Endometrium (tissue), 2 donors: ENCODE measurements around the gene GPRC5B.

Experiments used
- FAIRE-seq: peaks from 2 replicates; lab custom pipeline; 2012; peaks lifted over from hg19 to GRCh38; lab: Jason Lieb, UNC
- donor health status: control.
- donor health status: control.

GPRC5B gene

DNA sequence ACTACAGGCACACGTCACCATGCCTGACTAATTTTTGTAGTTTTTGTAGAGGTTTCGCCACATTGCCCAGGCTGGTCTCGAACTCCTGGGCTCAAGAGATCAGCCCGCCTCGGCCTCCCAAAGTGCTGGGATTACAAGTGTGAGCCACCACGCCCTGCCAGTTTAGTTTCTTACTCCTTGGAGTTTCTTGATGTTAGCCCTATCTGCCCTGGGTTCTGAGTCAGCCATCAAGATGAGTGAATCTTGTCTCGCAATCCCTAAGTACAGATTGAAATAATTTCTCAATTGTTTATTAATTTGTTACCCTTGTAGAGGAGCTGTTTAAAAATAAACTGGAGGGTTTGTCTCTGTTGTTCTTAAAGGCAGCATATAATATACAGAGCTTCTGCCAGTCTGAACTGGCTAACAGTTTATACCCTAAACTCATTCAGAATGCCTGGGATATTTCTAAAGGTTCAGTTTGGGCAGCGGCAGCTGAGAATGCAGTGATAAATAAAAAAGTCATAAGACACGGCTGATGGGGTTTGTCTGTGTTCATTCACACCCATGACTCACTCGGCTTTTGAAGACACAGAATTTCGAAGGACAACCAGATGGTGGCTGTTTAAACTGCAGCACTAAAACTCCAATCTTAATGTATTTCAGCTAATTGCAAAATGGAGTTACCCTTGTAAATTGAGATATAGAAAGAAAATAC is 39.6 kb downstream of the GPRC5B start:
- FAIRE-seq = peak; percentile 45

DNA sequence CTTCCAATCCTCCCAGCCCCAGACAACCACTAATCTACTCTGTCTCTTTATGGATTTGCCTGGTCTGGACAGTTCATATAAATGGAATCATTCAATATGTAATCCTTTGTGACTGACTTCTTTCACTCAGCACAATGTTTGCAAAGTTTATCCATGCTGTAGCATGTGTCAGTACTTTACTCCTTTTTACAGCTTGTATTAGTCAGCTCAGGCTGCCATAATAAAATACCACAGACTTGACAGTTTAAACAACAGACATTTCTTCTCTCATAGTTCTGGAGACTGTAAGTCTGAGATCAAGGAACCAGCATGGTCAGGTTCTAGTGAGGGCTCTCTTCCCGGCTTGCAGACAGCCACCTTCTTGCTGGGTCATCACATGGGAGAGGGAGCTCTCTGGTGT is 41.3 kb downstream of the GPRC5B start:
- FAIRE-seq = no peak

DNA sequence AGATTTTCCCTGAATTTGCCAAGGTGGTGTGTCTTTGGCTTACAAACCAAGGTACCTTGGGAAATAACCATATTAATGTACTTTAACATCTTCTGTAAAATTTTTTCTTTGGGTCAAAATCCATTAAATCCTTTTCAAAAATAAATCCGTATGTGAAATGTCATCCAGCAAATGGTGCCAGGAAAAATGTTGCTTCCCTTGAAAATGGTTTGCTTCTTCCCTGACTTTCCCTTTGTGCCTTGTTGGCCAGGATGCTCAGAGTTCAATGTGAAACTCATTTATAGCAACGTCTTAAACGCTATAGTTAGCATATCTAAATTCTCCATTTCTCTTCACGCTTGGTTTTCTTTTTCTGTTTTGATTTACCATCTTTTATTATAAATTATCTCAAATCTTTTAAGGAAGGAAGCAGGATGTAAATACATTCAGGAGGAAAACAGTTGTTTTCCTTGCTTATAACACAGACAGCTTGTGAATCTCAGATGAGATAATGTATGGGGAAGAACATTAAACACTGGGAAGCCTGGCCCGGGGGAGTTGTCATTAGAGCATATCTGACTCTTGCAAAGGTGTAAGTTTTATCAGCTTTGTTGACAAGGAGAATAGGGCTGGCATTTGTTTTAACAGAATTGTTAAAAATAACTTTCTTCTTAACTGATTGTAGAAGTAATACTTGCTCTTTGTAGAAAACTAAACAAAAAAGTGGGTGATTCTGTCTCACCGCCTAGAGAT is 42.1 kb downstream of the GPRC5B start:
- no peak for FAIRE-seq

GRCh38 chr16:19841184-19841583 is 43.5 kb downstream of the GPRC5B start:
- no peak for FAIRE-seq

- FAIRE-seq = no peak
These were observed 44.0 kb downstream of the GPRC5B start for GRCh38 chr16:19840524-19841110.

- no peak for FAIRE-seq
These were observed 46.5 kb downstream of the GPRC5B start for GRCh38 chr16:19837984-19838707.

DNA sequence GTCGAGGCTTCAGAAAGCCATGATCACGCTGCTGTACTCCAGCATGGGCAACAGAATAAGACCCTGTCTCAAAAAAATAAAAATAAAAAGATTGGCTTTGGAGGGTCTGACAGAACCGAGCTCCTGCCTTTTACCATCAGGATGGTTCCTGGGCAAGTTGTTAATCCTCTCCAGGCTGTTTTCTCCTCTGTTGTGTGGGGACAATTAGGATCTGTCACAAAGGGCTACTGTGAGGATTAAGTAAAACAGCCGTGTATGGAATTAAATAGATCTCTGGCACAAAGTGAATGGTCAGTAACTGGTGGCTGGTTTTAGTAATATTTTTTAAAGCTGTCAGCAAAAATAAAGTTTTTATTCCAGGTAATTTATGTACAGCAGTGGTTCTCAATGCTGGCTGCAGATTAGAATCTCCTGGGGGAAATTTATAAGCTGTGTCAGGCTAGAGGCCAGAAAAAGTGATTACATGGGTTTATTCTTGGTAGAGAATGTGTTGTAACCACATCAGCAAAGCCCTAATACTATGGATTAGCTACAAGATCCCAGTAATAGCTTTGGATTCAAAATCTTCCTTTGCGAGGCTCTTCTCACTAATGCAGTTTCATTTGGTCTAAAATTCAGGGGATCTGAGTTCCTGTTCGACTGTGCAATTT is 47.2 kb downstream of the GPRC5B start:
- FAIRE-seq = no peak

- no peak for FAIRE-seq
These were observed 48.7 kb downstream of the GPRC5B start for GRCh38 chr16:19835968-19836421.

DNA sequence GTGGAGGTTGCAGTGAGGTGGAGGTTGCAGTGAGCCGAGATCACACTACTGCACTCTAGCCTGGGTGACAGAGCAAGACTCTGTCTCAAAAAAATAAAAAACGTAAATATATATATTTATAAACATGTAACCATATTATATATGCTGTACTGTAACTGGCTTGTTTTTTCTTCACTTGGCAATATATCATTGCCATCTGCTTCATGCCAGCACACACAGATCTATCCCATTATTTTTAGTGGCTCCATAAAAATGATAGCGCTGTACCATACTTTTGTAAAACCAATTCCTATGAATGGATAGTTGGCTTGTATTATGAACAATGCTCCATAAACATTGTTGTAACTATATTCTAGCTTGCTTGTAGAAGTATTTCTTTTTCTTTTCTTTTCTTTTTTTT is 49.5 kb downstream of the GPRC5B start:
- no peak for FAIRE-seq

- no peak for FAIRE-seq
These were observed 51.1 kb downstream of the GPRC5B start for GRCh38 chr16:19833581-19833980.

GRCh38 chr16:19833176-19833575 is 51.5 kb downstream of the GPRC5B start:
- no peak for FAIRE-seq

DNA sequence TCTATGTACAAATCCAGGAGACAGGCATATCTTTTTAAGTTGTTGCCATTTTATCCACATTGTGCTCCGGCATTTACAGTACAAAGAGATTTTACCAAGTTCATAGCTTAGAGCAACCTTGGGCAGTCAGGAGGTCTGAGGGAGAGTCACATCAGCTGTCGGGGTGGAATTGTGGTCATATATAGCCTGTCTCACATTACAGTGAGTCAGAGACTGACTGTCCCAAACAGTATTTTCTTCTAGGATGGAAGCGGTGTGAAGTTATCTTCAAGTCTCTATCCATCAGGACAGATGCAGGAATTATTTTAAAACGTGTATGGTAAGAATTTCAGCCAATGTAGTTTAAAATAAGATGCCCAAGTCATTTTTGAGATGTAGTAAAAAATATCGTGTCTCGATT is 53.0 kb downstream of the GPRC5B start:
- no peak for FAIRE-seq

DNA sequence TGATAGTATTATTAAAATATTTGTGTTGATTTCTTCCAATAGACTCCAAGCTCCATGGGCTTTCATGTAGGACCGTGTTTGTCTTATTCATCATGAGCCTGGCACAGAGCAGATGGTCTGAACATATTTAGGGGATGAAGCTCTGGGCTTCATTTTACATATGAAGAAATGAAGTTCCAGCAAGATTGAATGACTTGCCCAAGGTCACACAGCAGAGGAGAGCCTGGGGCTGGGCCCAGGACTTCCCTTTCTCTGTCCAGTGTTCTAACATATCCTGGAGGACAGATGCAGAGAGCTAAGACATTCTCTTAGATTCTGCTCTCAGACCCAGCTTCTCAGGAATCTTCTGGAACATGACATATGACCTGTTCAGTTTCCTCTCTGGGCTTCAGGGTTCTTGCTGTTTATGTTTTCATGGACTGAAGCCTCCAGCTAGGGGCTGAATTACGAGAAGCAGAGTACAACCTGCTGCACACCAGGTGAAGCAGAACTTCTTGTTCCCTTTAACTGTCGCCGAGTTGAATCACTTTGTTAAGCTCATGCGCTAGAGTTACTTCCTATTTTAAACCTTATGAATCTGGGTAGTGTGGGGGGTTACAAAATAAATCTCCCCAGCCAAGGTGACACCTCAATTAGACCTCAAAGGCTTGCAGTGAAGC is 53.6 kb downstream of the GPRC5B start:
- FAIRE-seq = no peak

GRCh38 chr16:19829844-19830692 is 54.6 kb downstream of the GPRC5B start:
- no peak for FAIRE-seq

DNA sequence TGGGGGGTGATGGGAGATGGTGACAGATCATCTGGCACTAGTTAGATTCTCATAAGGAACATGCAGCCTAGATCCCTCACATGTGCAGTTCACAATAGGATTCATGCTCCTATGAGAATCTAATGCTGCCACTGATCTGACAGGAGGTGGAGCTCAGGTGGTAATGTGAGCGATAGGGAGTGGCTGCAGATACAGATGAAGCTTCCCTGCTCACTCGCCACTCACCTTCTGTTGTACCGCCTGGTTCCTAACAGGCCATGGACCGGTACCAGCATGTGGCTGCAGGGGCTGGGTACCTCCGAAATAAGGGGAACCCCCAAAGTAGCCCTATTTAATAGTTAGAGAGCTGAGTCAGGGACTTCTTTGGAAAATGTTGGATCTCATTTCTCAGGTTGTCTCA is 60.4 kb downstream of the GPRC5B start:
- FAIRE-seq = no peak

- no peak for FAIRE-seq
These were observed 61.3 kb downstream of the GPRC5B start for GRCh38 chr16:19823322-19823721.

GRCh38 chr16:19822533-19822932 is 62.1 kb downstream of the GPRC5B start:
- no peak for FAIRE-seq

DNA sequence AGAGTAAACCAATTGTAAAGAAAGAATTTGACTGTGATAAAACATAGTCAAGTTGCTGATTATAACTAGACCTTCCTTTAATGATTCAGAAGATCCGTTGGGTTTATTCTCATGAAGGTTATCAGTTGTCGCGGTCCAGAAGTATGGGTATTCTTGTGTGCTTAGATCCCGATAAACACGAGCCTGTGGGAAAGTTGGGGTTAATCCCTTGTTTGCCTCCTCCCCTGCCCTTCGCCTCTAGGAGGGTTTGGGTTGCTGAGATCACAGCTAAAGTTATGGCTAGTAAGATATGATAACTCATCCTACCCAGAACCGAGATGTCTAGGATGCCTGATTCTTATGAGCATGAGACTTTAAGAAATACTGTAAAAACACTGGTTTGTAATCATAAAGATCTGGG is 66.8 kb downstream of the GPRC5B start:
- FAIRE-seq = no peak

DNA sequence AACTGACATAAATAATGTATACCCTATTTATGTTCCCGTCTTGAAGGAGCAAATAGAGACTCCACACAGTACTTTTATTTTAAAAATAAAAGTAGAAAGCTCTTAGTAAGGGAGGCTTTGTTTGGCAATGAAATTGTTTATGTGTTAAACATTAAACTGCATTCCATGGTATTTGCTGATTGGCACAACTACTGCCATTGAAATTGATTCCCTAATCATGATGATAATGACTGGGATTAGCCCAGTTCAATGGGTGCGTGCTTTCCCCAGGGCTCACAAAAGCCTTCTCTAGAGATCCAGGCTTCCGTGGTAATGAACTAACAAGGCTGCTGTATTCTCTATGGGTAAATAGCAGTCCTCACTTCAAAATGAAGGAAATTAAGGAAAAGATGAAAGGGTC is 67.5 kb downstream of the GPRC5B start:
- no peak for FAIRE-seq

- FAIRE-seq = no peak
These were observed 69.2 kb downstream of the GPRC5B start for GRCh38 chr16:19815418-19815817.

DNA sequence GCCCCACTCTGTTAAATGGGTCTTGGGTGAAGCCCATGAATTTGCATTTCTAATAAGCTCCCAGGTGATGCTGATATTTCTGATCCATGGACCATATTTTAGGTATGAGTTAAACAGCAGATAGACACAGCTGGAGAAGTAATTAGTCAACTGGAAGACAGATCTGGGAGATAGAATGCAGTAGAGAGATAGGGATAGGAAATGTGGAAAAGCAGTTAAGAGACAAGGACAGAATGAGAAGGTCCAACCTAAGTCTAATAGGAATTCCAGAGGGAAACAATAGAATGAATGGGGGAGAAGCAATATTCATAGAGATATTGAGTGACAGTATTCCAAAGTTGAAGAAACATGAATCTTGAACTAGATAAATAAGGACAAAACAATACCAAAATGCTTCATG is 71.7 kb downstream of the GPRC5B start:
- no peak for FAIRE-seq
